ENCODE data around the gene SHLD2.
"Not testable (repeated sequence)": the region's sequence is repeated elsewhere in the genome, so short reads cannot be mapped to it uniquely, and the experiment has no call there.

Gene SHLD2

DNA sequence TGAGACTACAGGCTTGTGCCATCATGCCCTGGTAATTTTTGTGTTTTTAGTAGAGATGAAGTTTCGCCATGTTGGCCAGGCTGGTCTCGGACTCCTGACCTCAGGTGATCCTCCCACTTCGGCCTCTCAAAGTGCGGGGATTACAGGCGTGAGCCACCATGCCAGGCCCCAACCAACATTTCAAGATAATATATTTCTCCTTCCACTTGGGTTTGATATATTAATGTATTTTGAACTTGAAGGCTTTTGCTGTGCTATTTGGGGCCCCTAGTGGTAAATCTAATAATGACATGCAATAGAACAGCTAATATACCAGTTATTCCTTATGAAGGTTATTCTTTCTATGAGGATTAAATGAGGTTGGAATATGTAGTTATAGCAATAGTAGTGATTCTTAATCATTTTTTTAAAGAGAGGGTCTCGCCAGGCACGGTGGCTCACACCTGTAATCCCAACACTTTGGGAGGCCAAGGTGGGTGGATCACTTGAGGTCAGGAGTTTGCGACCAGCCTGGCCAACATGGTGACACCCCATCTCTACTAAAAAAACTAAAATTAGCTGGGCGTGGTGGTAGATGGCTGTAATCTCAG lies 54.1 kb downstream of the SHLD2 start:
- not testable (repeated sequence) for DNase-seq

DNA sequence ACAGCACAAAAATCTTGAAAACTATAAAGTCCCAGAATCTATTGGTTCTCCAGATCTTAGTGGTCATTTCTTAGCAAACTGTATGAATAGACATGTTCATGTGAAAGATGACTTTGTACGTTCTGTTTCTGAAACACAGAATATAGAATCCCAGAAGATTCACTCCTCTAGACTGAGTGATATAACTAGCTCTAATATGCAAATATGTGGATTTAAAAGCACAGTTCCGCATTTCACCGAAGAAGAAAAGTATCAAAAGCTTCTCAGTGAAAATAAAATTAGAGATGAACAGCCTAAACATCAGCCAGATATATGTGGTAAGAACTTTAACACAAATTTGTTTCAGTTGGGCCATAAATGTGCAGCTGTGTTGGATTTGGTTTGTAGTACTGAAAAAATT lies 56.5 kb downstream of the SHLD2 start:
- not testable (repeated sequence) for DNase-seq

DNA sequence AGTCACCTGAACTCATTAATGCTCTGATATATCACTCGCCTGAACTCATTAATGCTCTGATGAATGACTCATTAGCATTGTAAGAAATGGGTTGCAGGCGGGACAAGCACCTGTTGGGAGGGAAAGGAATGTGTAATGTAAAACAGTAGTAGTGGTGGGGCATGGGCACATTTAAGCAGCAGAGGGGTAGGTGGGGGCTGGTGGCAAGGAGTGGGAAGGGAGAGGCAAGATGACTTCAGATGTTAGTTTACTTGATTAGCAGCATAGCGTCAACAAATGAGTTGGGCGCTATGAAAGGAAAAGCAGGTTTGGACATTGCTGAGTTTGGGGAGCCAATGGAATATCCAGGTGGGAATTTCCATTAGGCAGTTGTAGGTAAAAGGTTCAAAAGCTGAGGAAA lies 61.8 kb downstream of the SHLD2 start:
- not testable (repeated sequence) for DNase-seq

DNA sequence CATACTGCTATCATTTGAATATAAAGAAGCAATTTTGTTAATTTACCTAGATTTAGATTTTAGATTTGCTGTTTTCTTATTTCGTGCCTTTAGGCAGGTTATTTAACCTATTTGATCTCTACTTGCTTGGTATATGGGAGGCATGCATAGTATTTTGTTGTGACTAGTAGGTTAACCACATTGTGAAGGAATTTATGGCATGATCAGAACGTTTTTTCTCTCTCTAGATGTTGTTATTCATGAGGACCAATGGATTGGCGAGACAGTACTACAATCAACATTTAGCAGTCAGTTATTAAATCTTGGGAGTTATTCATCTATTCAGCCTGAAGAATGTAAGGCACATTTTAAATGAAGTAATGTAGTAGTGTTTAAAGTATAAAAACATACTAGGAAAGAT lies 62.8 kb downstream of the SHLD2 start:
- DNase-seq = not testable (repeated sequence)

DNA sequence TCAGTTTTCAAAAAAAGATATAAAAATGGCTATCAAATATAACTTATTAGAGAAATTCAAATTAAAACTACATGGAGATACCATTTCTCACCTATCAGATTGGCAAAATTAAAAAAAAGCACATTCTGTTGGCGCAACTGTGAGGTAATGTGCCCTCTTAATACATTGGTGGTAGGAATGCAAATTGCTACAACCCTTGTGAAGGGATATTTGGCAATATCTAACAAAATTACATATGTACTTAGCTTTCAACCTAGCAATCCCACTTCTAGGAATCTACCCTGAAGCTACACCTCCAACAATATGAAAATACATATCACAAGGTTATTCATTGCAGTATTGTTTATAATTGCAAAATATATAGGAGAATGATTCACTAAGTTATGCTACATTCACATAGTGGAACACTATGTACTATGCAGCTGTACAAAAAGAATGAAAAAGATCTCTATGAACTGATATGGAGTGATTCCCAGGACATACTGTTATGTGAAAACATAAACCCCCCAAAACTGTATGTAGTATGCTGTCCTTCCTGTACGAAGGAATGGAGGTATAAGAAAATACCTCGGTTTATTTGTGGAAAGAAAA lies 67.8 kb downstream of the SHLD2 start:
- not testable (repeated sequence) for DNase-seq

DNA sequence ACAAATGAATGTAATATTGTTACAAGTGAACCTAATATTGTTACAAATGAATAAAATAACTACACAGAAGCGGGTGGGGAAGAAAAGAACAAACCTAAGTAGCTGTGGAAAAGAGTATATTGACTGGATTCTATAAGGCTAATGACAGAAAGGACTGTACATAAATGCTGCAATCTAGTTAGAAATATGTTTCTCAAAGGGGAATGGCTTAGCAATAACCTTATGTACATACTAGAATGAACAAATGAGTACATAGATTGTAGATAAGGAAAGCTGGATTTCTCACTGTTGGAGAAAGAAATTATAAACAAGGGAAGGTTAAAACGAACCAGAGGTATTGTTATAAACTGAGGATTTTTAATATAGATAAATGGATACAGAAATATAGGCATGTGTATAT lies 68.4 kb downstream of the SHLD2 start:
- not testable (repeated sequence) for DNase-seq

GRCh38 chr10:87169857-87170256 lies 74.9 kb downstream of the SHLD2 start:
- not testable (repeated sequence) for DNase-seq

- DNase-seq = not testable (repeated sequence)
Measured at GRCh38 chr10:87170705-87171104, 75.7 kb downstream of the SHLD2 start.

- DNase-seq = not testable (repeated sequence)
Measured at GRCh38 chr10:87171670-87172069, 76.7 kb downstream of the SHLD2 start.

GRCh38 chr10:87172178-87172577 lies 77.2 kb downstream of the SHLD2 start:
- not testable (repeated sequence) for DNase-seq

DNA sequence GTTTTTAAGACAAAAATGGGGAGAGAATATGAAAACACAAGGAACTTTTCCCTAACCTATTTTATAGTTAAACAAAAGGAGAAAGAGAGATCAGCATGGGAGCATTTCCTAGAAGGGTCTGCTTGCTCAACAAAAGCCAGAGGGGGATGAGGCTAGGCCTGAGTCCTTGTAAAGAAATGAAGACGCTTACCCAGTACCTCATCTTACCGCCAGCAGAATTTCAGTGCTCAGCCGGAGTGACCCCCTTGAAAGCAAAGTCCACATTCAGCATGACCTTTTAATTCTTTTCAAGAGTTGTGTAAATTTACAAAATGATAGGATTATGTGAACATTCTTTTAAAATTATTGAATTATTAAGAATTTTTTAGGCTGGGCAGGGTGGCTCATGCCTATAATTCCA lies 82.6 kb downstream of the SHLD2 start:
- DNase-seq = not testable (repeated sequence)

GRCh38 chr10:87184421-87184820 lies 89.4 kb downstream of the SHLD2 start:
- DNase-seq = not testable (repeated sequence)

DNA sequence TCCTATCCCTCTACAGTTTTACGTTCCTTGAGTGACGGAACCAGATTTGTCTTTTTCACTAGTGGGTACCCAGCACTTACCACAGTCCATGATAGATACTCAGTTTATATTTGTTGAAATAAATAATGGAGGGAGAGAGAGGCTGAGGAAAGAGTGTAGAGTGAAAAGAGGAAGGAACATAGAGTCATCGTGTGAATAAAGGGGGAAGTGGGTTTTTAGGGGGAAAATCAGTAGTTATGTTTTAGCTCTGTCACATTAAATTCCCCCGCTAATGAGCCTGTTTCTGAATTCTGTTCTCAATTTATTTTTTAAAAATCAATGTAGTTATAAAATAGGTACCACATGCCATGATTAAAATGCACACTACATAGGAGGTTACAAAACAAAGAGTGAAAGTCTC lies 91.0 kb downstream of the SHLD2 start:
- DNase-seq = not testable (repeated sequence)

DNA sequence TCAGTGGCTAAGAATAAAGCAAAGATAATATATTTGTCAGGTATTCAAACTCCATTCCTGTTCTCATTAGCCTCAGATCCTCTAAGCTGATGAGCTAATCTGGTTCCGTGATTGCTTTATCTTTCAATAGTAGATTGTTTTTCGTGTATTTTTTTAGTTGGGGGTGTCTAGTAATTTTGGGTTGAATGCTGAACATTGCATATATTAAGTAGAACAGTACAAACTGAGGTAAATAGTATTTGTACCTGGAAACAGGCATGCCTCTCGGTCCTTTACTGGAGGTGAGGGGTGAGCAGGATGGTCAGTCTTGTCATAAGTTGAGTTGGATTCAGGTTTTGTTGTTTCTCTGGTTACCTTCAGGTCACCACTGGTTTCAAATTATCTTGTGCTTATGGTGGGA lies 92.6 kb downstream of the SHLD2 start:
- not testable (repeated sequence) for DNase-seq

GRCh38 chr10:87191841-87192240 lies 96.8 kb downstream of the SHLD2 start:
- DNase-seq = not testable (repeated sequence)

- DNase-seq = peak; percentile 69
Measured at GRCh38 chr10:87200924-87201323, 105.9 kb downstream of the SHLD2 start.

DNA sequence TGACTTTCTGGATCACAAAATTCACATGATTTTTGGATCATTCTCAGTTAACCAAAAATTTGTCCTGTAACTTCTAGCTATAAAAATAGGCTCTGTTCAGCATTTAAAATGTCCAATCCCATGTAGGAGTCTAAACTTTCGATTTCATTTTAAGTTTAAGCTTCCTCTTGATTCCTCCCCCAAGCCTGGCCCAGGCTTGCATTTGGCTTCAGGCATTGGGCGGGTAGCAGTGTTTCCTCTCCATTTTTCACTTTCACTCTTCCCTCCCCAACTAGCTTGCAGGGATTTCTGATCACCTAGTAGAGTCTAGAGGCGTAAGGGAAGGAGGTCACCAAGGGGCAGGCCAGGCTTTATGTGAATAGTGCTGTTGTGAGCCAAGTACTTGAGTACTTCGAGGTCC lies 109.8 kb downstream of the SHLD2 start:
- peak; percentile 9 for DNase-seq

- DNase-seq = not testable (repeated sequence)
Measured at GRCh38 chr10:87206922-87207321, 111.9 kb downstream of the SHLD2 start.

GRCh38 chr10:87210309-87210708 lies 115.3 kb downstream of the SHLD2 start:
- not testable (repeated sequence) for DNase-seq

GRCh38 chr10:87211848-87212247 lies 116.8 kb downstream of the SHLD2 start:
- DNase-seq = not testable (repeated sequence)

GRCh38 chr10:87213150-87213765 lies 118.3 kb downstream of the SHLD2 start:
- not testable (repeated sequence) for DNase-seq

GRCh38 chr10:87213806-87214205 lies 118.8 kb downstream of the SHLD2 start:
- DNase-seq = not testable (repeated sequence)

GRCh38 chr10:87216120-87216519 lies 121.1 kb downstream of the SHLD2 start:
- not testable (repeated sequence) for DNase-seq

- not testable (repeated sequence) for DNase-seq
Measured at GRCh38 chr10:87219370-87219769, 124.4 kb downstream of the SHLD2 start.

All from activated CD4-positive, alpha-beta T cell treated with anti-CD3 and anti-CD28 coated beads, Interleukin-2, Interleukin-6, amounts not matched to agents 100 ng/mL and 50 ng/mL, durations not matched to agents 16 hours and 8 hours (primary cell).